ENCODE results near the gene LMAN1. TPM values are rescaled to one million over a fixed set of nuclear protein-coding genes. Genes with fewer than 3 reads are reported as not detected.

Gene LMAN1
- total RNA-seq, 1 experiment from 2014 or later, result 174 TPM

DNA sequence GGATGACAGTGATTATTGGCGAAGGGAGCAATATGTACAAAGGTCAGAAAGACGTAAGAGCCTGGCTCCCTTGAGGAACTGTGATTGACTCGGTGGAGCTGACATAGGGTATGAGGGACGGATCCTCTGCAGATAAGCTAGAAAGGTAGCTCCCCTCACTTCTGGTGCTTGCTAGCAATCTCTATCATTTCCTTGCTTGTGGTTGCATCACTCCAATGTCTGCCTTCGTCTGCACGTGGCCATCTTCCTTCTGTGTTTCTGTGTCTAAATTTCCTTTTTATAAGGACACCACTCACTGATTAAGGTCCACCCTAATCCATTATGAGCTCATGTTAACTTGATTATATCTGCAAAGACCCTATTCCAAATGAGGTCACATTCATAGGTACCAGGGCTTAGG lies 22.9 kb upstream of the LMAN1 start:
- H3K4me1 Mint-ChIP-seq (ENCODE audit: low read depth, unreplicated experiment), result peaks cover 12% of the 10 kb centered on the region
- no peak for DNase-seq
- peaks cover 2% of the 10 kb centered on the region for H3K9me3 Mint-ChIP-seq (ENCODE audit: low read depth, unreplicated experiment)
- TF ChIP-seq, protein P1, sequence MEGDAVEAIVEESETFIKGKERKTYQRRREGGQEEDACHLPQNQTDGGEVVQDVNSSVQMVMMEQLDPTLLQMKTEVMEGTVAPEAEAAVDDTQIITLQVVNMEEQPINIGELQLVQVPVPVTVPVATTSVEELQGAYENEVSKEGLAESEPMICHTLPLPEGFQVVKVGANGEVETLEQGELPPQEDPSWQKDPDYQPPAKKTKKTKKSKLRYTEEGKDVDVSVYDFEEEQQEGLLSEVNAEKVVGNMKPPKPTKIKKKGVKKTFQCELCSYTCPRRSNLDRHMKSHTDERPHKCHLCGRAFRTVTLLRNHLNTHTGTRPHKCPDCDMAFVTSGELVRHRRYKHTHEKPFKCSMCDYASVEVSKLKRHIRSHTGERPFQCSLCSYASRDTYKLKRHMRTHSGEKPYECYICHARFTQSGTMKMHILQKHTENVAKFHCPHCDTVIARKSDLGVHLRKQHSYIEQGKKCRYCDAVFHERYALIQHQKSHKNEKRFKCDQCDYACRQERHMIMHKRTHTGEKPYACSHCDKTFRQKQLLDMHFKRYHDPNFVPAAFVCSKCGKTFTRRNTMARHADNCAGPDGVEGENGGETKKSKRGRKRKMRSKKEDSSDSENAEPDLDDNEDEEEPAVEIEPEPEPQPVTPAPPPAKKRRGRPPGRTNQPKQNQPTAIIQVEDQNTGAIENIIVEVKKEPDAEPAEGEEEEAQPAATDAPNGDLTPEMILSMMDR (IDR thresholded peaks at IDR 0.05; ENCODE audit: unreplicated experiment), result no peak
- no TSS peak for BruUV-seq (replicated peaks)
- peaks cover 37% of the 10 kb centered on the region for H3K27me3 Mint-ChIP-seq (ENCODE audit: unreplicated experiment)
- no peaks in the 10 kb centered on the region for H3K36me3 Mint-ChIP-seq (ENCODE audit: insufficient read depth, unreplicated experiment)
- H3K27ac Mint-ChIP-seq (ENCODE audit: unreplicated experiment), result no peak overlapping the region
- CTCF ChIA-PET, result interaction anchor here (0.7 kb wide), 1 partner anchor 20 kb away, joined by 3 read pairs; no protein-coding TSS in a partner anchor
- no peak overlapping the region for H3K4me3 Mint-ChIP-seq (ENCODE audit: low read depth, unreplicated experiment)
- intact Hi-C loops (cut with micrococcal nuclease; ENCODE audit: unreplicated experiment), result no loop called here

GRCh38 chr18:59380706-59381105 lies 21.6 kb upstream of the LMAN1 start:
- Mint-ChIP-seq H3K27ac (ENCODE audit: unreplicated experiment) (no peak overlapping the region), H3K9me3 (ENCODE audit: low read depth, unreplicated experiment) (peaks cover 2% of the 10 kb centered on the region), H3K4me3 (ENCODE audit: low read depth, unreplicated experiment) (no peak overlapping the region), H3K36me3 (ENCODE audit: insufficient read depth, unreplicated experiment) (no peaks in the 10 kb centered on the region), H3K4me1 (ENCODE audit: low read depth, unreplicated experiment) (peaks cover 12% of the 10 kb centered on the region), H3K27me3 (ENCODE audit: unreplicated experiment) (peaks cover 42% of the 10 kb centered on the region)
- no TSS peak for BruUV-seq (replicated peaks)
- no peak for DNase-seq
- intact Hi-C loops (cut with micrococcal nuclease; ENCODE audit: unreplicated experiment), result no loop called here
- CTCF ChIA-PET, result no interaction called here
- TF ChIP-seq, protein P1 (IDR thresholded peaks at IDR 0.05; ENCODE audit: unreplicated experiment), result no peak

DNA sequence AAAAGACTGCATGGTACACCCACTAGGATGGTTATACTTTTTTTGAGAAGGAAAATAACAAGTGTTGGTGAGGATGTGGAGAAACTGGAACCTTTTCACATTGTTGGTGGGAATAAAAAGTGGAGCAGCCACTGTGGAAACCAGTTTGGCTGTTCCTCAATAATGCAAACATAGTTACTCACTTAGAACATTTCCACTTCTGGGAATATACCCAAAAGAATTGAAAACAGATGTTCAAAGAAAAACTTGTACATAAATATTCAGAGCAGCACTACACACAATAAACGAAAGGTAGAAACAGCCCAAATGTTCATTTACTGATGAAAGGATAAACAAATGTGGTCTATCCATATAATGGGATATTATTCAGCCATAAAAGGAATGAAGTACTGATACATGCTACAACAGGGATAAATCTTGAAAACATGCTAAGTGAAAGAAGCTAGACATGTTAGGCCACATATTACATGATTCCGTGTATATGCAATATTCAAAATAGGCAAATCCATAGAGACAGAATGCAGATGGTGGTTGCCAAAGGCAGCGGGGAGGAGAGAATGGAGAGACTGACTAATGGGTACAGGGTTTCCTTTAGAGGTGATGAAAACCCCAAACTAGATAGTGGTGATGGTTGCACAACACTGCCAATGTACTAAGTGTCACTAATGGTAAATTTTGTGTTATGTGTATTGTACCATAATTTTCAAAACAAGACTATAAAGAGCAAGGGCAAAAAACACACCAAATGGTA lies 20.9 kb upstream of the LMAN1 start:
- Mint-ChIP-seq H3K4me1 (ENCODE audit: low read depth, unreplicated experiment) (peaks cover 12% of the 10 kb centered on the region), H3K27ac (ENCODE audit: unreplicated experiment) (no peak overlapping the region), H3K9me3 (ENCODE audit: low read depth, unreplicated experiment) (peaks cover 2% of the 10 kb centered on the region), H3K4me3 (ENCODE audit: low read depth, unreplicated experiment) (no peak overlapping the region), H3K36me3 (ENCODE audit: insufficient read depth, unreplicated experiment) (no peaks in the 10 kb centered on the region), H3K27me3 (ENCODE audit: unreplicated experiment) (peaks cover 42% of the 10 kb centered on the region)
- intact Hi-C loops (cut with micrococcal nuclease; ENCODE audit: unreplicated experiment), result no loop called here
- CTCF ChIA-PET, result no interaction called here
- DNase-seq, result no peak
- BruUV-seq (replicated peaks), result no TSS peak
- TF ChIP-seq, protein P1 (IDR thresholded peaks at IDR 0.05; ENCODE audit: unreplicated experiment), result no peak

- H3K27me3 Mint-ChIP-seq (ENCODE audit: unreplicated experiment), result peaks cover 42% of the 10 kb centered on the region
- CTCF ChIA-PET, result interaction anchor here (0.6 to 1.6 kb wide), 2 partner anchors 24 to 234 kb away, joined by 4 to 5 read pairs; no protein-coding TSS in a partner anchor
These were observed 18.7 kb upstream of the LMAN1 start for GRCh38 chr18:59377613-59378337.

More at GRCh38 chr18:59377613-59378337, 18.7 kb upstream of the LMAN1 start:
- Mint-ChIP-seq H3K36me3 (ENCODE audit: insufficient read depth, unreplicated experiment) (no peaks in the 10 kb centered on the region), H3K27ac (ENCODE audit: unreplicated experiment) (no peak overlapping the region), H3K4me3 (ENCODE audit: low read depth, unreplicated experiment) (no peak overlapping the region), H3K4me1 (ENCODE audit: low read depth, unreplicated experiment) (peaks cover 12% of the 10 kb centered on the region), H3K9me3 (ENCODE audit: low read depth, unreplicated experiment) (peaks cover 2% of the 10 kb centered on the region)
- TF ChIP-seq, protein P1 (IDR thresholded peaks at IDR 0.05; ENCODE audit: unreplicated experiment), result no peak
- intact Hi-C loops (cut with micrococcal nuclease; ENCODE audit: unreplicated experiment), result no loop called here
- no peak for DNase-seq
- no TSS peak for BruUV-seq (replicated peaks)
